Tibial nerve (tissue), 4 donors: ENCODE data around the gene AVEN.

Experiments
- EP300 ChIP-seq, 2 donors: sonication (generic); formaldehyde crosslinking; IDR thresholded peaks; one replicate each; pipeline ENCODE4 v1.6.1; 2017; ENCODE audit warnings: antibody characterized with exemption in 2 of 2, mild to moderate bottlenecking in 1 of 2
- POLR2A ChIP-seq, 2 donors: fragments of 450-650 bp; IDR thresholded peaks; one replicate each; pipeline ENCODE4 v1.6.1; 2017; ENCODE audit warnings: antibody characterized with exemption in 2 of 2, mild to moderate bottlenecking in 2 of 2, moderate library complexity in 2 of 2
- TF ChIP-seq, protein P1 (sequence below), 5 experiments: fragments of 200-600 bp in 3 of 5; fragments of 450-650 bp in 2 of 5; sonication (generic) in 3 of 5; IDR thresholded peaks; one replicate each; pipeline ENCODE4 v1.5.1; 2016 to 2019; ENCODE audit warnings: antibody characterized with exemption in 5 of 5, mild to moderate bottlenecking in 3 of 5, moderate library complexity in 2 of 5

DNA sequence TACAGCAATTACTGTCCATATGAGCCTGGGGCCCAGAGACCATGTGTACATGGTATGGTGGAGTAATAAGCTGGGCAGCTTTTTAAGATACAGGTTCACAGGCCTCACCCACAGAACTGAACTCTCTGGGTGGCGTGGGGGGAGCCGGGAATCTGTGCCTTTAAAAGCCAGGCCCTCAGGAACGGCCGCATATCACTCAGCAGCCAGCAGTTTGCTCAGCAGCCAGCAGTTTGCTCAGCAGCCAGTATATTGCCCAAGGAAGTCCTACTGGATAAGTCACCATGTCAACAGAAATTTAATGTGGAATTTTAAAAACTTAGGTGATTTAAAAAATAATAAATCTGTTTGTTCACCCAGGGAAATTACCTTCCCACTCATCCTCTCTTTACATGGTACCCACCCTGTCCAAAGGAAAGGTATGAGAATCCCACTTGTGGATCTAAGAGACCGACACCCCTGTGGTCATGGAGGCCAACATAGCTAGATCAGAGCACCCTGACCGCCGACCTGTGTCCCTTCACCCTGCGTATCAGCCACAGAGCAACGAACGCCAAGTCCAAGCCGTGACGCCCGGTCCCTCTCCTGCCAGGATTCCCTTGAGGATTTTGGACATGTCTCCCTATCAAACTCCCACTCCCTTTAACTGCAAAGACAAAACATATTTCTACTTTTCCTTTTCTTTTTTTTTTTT lies 166.4 kb downstream of the AVEN start:
- TF ChIP-seq POLR2A (IDR thresholded peaks at IDR 0.05) (no peak), EP300 (IDR thresholded peaks at IDR 0.05) (no peak)
- TF ChIP-seq, protein P1, sequence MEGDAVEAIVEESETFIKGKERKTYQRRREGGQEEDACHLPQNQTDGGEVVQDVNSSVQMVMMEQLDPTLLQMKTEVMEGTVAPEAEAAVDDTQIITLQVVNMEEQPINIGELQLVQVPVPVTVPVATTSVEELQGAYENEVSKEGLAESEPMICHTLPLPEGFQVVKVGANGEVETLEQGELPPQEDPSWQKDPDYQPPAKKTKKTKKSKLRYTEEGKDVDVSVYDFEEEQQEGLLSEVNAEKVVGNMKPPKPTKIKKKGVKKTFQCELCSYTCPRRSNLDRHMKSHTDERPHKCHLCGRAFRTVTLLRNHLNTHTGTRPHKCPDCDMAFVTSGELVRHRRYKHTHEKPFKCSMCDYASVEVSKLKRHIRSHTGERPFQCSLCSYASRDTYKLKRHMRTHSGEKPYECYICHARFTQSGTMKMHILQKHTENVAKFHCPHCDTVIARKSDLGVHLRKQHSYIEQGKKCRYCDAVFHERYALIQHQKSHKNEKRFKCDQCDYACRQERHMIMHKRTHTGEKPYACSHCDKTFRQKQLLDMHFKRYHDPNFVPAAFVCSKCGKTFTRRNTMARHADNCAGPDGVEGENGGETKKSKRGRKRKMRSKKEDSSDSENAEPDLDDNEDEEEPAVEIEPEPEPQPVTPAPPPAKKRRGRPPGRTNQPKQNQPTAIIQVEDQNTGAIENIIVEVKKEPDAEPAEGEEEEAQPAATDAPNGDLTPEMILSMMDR (IDR thresholded peaks at IDR 0.05): no peak
